ENCODE measurements around the gene PPHLN1.

DNA sequence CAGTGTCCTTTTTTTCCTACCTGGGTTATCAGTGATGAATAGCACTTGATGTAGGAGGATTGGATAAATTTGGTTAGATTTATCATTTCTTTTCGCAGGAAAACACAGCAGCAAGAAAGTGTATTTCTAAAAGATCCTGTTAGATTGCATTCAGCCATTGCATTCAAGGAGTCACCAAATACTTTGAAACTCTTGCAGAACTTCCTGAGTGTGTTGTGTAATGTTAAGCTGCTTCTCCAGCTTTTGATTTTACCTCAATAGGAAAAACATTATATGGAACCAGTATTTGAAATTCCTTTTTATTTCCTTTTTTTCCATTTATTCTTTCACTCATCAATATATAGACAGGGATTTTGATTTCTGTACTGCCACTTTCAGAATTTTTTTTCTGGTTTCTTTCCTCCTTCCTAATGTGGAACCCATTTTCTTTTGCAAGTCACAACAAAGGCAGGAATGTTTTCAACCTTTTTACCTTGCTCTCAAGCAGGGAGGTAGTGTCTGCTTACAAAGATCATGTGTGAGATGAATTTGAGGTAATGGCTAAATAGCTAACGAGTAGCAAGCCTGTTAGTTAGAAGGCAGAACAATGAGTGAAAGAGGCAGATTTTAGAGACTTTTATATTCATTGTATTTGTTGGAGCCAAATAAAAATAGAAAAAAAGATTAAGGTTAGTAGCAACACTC, 56.2 kb downstream of the PPHLN1 start:
- TF ChIP-seq, protein P1, sequence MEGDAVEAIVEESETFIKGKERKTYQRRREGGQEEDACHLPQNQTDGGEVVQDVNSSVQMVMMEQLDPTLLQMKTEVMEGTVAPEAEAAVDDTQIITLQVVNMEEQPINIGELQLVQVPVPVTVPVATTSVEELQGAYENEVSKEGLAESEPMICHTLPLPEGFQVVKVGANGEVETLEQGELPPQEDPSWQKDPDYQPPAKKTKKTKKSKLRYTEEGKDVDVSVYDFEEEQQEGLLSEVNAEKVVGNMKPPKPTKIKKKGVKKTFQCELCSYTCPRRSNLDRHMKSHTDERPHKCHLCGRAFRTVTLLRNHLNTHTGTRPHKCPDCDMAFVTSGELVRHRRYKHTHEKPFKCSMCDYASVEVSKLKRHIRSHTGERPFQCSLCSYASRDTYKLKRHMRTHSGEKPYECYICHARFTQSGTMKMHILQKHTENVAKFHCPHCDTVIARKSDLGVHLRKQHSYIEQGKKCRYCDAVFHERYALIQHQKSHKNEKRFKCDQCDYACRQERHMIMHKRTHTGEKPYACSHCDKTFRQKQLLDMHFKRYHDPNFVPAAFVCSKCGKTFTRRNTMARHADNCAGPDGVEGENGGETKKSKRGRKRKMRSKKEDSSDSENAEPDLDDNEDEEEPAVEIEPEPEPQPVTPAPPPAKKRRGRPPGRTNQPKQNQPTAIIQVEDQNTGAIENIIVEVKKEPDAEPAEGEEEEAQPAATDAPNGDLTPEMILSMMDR (IDR thresholded peaks at IDR 0.05): no peak
- TF ChIP-seq EP300 (IDR thresholded peaks at IDR 0.05) (no peak), POLR2A (IDR thresholded peaks at IDR 0.05) (no peak)

All from sigmoid colon (tissue), 4 donors.